Measurements from ENCODE around the gene TAB2.

TAB2 gene

DNA sequence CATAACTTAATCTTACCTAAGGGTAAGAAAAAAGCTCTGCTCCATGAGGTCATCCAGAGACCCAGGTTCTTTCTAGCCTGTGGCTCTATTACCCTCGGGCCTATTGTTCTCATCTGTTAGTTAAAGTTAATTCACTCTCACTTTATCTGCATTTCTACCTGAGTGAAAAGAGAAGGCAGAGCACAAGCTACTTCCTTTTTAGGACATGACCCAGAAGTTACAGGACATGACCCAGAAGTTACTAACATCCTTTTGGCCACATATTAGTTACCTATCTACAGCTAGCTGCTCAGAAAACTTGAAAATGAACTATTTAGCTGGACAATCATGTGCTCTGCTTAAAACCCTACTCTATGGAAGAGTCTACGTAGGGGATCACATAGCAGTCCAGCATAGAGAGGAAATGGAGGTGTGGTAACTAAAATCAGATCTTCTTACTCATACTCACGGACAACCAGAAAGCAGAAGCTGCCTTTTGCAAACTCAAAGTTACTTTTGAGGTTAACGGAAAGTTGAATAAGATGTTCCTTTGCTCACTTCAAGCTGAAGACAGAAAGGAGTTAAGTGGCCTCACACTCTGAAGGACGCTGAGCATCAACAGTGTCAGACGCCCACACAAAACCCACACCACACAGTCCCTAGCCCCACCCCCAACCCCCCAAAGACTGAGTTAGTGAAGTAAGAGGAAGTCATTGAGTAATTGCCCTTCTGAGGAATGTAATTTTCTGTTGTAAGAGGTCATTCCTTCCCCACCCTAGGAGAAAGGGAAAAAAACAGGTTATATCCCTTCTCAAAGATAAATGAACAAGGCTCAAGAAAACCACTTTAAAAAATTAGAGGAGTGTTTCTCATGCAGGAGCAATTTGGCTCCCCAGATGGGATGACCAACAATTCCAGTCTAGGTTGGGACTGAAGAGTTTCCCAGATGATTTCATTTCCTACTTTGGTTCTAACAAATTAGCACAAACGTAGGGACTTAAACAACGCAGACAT lies 45.9 kb upstream of the TAB2 start:
- Histone ChIP-seq H3K36me3 (ENCODE audit: control insufficient read depth in 1 of 2, insufficient read depth in 2 of 2, low read length in 2 of 2) (no peaks in the 10 kb centered on the region), H3K4me2 (ENCODE audit: low read length) (no peak overlapping the region), H2BK12ac (ENCODE audit: low read length) (no peak overlapping the region), H2AK5ac (ENCODE audit: low read length) (no peak overlapping the region), H3K9ac (ENCODE audit: low read length) (no peak overlapping the region), H3K4me1 (ENCODE audit: control insufficient read depth in 1 of 2, insufficient read depth in 2 of 2, low read length in 2 of 2) (no peaks in the 10 kb centered on the region), H3K4ac (ENCODE audit: low read depth, low read length) (no peak overlapping the region), H2AFZ (ENCODE audit: insufficient read depth, low read length, poor library complexity) (no peak overlapping the region), H2BK120ac (ENCODE audit: insufficient read depth, low read length, poor library complexity) (no peak overlapping the region), H4K12ac (ENCODE audit: low read depth, low read length) (no peak overlapping the region), H3K79me2 (ENCODE audit: control insufficient read depth, insufficient read depth, low read length, poor library complexity) (no peaks in the 10 kb centered on the region), H3K79me1 (ENCODE audit: low read length) (no peaks in the 10 kb centered on the region), H3K14ac (ENCODE audit: low read length) (no peak overlapping the region), H3K9me3 (ENCODE audit: insufficient read depth, low read depth, low read length) (no peaks in the 10 kb centered on the region), H2BK5ac (ENCODE audit: low read depth, low read length, poor library complexity) (no peak overlapping the region), H3K23ac (ENCODE audit: low read length) (no peak overlapping the region), H4K91ac (ENCODE audit: low read depth, low read length) (no peak overlapping the region), H3K18ac (ENCODE audit: low read length) (no peak overlapping the region), H3K4me3 (ENCODE audit: low read depth, low read length) (no peak overlapping the region), H3K27me3 (ENCODE audit: insufficient read depth, low read length) (no peaks in the 10 kb centered on the region), H4K8ac (ENCODE audit: low read depth, low read length) (no peak overlapping the region), H3K27ac (ENCODE audit: low read depth, low read length) (no peak overlapping the region)
- peak in 1 of 2 donors; percentile 18 for DNase-seq
- no CpG with 5 or more reads among the region's 8 CpGs for WGBS (ENCODE audit: extremely low coverage, insufficient coverage, insufficient read length)

DNA sequence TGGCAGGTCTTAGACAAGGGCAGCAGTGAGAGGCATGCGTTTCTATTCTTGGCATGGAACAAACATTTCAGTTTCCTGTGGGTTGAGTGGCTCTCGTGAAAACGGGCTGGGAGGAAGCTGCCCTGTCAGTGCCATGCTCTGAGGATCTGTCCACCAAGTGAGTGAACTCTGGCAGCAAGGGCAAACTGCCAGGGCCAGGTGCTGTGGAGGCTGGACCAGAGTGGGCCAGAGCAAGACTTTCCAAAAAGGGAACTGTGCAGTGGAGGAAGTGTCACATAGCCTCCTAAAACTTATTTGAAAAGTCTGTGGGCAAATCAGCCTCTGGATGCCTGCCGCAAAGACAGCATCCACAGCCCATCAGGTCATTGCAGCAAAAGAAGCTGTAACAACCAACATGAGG lies 44.2 kb upstream of the TAB2 start:
- no peaks in the 10 kb centered on the region for H3K9me3 ChIP-seq (ENCODE audit: insufficient read depth, low read depth, low read length)
- DNase-seq: no peak
- H3K23ac ChIP-seq (ENCODE audit: low read length): no peak overlapping the region
- no CpG with 5 or more reads among the region's 4 CpGs for WGBS (ENCODE audit: extremely low coverage, insufficient coverage, insufficient read length)
- no peaks in the 10 kb centered on the region for H3K36me3 ChIP-seq (ENCODE audit: control insufficient read depth in 1 of 2, insufficient read depth in 2 of 2, low read length in 2 of 2)
- H3K9ac ChIP-seq (ENCODE audit: low read length): no peak overlapping the region
- H3K79me1 ChIP-seq (ENCODE audit: low read length): no peaks in the 10 kb centered on the region
- H4K91ac ChIP-seq (ENCODE audit: low read depth, low read length): no peak overlapping the region
- H3K4me3 ChIP-seq (ENCODE audit: low read depth, low read length): no peak overlapping the region
- no peaks in the 10 kb centered on the region for H3K79me2 ChIP-seq (ENCODE audit: control insufficient read depth, insufficient read depth, low read length, poor library complexity)
- no peak overlapping the region for H3K14ac ChIP-seq (ENCODE audit: low read length)
- no peak overlapping the region for H4K12ac ChIP-seq (ENCODE audit: low read depth, low read length)
- H2AK5ac ChIP-seq (ENCODE audit: low read length): no peak overlapping the region
- no peak overlapping the region for H4K8ac ChIP-seq (ENCODE audit: low read depth, low read length)
- no peak overlapping the region for H3K4me2 ChIP-seq (ENCODE audit: low read length)
- H2BK120ac ChIP-seq (ENCODE audit: insufficient read depth, low read length, poor library complexity): no peak overlapping the region
- no peak overlapping the region for H2BK5ac ChIP-seq (ENCODE audit: low read depth, low read length, poor library complexity)
- no peak overlapping the region for H2BK12ac ChIP-seq (ENCODE audit: low read length)
- no peak overlapping the region for H3K27ac ChIP-seq (ENCODE audit: low read depth, low read length)
- H2AFZ ChIP-seq (ENCODE audit: insufficient read depth, low read length, poor library complexity): no peak overlapping the region
- no peaks in the 10 kb centered on the region for H3K27me3 ChIP-seq (ENCODE audit: insufficient read depth, low read length)
- H3K18ac ChIP-seq (ENCODE audit: low read length): no peak overlapping the region
- no peaks in the 10 kb centered on the region for H3K4me1 ChIP-seq (ENCODE audit: control insufficient read depth in 1 of 2, insufficient read depth in 2 of 2, low read length in 2 of 2)
- H3K4ac ChIP-seq (ENCODE audit: low read depth, low read length): no peak overlapping the region

DNA sequence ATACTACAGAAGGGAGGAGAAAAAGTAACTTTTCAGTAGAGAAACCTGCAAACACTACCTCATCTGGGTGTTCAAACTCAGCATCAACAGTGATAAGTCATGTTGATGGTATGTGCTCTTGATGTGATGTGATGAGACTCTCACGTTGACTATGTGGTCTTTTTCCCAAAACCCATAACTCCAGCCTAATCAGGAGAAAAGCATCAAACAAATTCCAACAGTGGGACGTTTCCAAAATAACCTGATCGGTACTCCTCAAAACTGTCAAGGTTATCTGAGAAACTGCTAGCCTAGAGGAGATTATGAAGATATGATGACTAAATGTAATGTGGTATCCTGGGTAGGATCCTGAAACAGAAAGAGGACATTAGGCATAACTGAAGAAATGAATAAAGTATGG lies 41.9 kb upstream of the TAB2 start:
- no CpG with 5 or more reads among the region's 3 CpGs for WGBS (ENCODE audit: extremely low coverage, insufficient coverage, insufficient read length)

GRCh38 chr6:149277621-149278020 lies 39.9 kb upstream of the TAB2 start:
- H3K4me2 ChIP-seq (ENCODE audit: low read length): no peak overlapping the region
- no peak overlapping the region for H3K4me3 ChIP-seq (ENCODE audit: low read depth, low read length)
- H3K27ac ChIP-seq (ENCODE audit: low read depth, low read length): no peak overlapping the region
- H4K12ac ChIP-seq (ENCODE audit: low read depth, low read length): no peak overlapping the region
- no peak overlapping the region for H2BK5ac ChIP-seq (ENCODE audit: low read depth, low read length, poor library complexity)
- H3K4me1 ChIP-seq (ENCODE audit: control insufficient read depth in 1 of 2, insufficient read depth in 2 of 2, low read length in 2 of 2): no peaks in the 10 kb centered on the region
- no peaks in the 10 kb centered on the region for H3K79me1 ChIP-seq (ENCODE audit: low read length)
- no peak overlapping the region for H3K23ac ChIP-seq (ENCODE audit: low read length)
- DNase-seq: no peak
- H4K8ac ChIP-seq (ENCODE audit: low read depth, low read length): no peak overlapping the region
- no peak overlapping the region for H2AFZ ChIP-seq (ENCODE audit: insufficient read depth, low read length, poor library complexity)
- H3K4ac ChIP-seq (ENCODE audit: low read depth, low read length): no peak overlapping the region
- H2BK120ac ChIP-seq (ENCODE audit: insufficient read depth, low read length, poor library complexity): no peak overlapping the region
- H3K79me2 ChIP-seq (ENCODE audit: control insufficient read depth, insufficient read depth, low read length, poor library complexity): no peaks in the 10 kb centered on the region
- H3K18ac ChIP-seq (ENCODE audit: low read length): no peak overlapping the region
- H2BK12ac ChIP-seq (ENCODE audit: low read length): no peak overlapping the region
- H4K91ac ChIP-seq (ENCODE audit: low read depth, low read length): no peak overlapping the region
- no peaks in the 10 kb centered on the region for H3K9me3 ChIP-seq (ENCODE audit: insufficient read depth, low read depth, low read length)
- no peaks in the 10 kb centered on the region for H3K36me3 ChIP-seq (ENCODE audit: control insufficient read depth in 1 of 2, insufficient read depth in 2 of 2, low read length in 2 of 2)
- no peak overlapping the region for H3K14ac ChIP-seq (ENCODE audit: low read length)
- H3K9ac ChIP-seq (ENCODE audit: low read length): no peak overlapping the region
- H3K27me3 ChIP-seq (ENCODE audit: insufficient read depth, low read length): no peaks in the 10 kb centered on the region
- no peak overlapping the region for H2AK5ac ChIP-seq (ENCODE audit: low read length)

More for the DNA sequence above, 41.9 kb upstream of the TAB2 start:
- no peaks in the 10 kb centered on the region for H3K36me3 ChIP-seq (ENCODE audit: control insufficient read depth in 1 of 2, insufficient read depth in 2 of 2, low read length in 2 of 2)
- H2BK5ac ChIP-seq (ENCODE audit: low read depth, low read length, poor library complexity): no peak overlapping the region
- H2BK12ac ChIP-seq (ENCODE audit: low read length): no peak overlapping the region
- no peak overlapping the region for H3K27ac ChIP-seq (ENCODE audit: low read depth, low read length)
- H3K79me1 ChIP-seq (ENCODE audit: low read length): no peaks in the 10 kb centered on the region
- no peak overlapping the region for H3K14ac ChIP-seq (ENCODE audit: low read length)
- no peak overlapping the region for H3K23ac ChIP-seq (ENCODE audit: low read length)
- H4K12ac ChIP-seq (ENCODE audit: low read depth, low read length): no peak overlapping the region
- H4K91ac ChIP-seq (ENCODE audit: low read depth, low read length): no peak overlapping the region
- no peak overlapping the region for H3K4me2 ChIP-seq (ENCODE audit: low read length)
- no peaks in the 10 kb centered on the region for H3K79me2 ChIP-seq (ENCODE audit: control insufficient read depth, insufficient read depth, low read length, poor library complexity)
- no peak overlapping the region for H2AFZ ChIP-seq (ENCODE audit: insufficient read depth, low read length, poor library complexity)
- H4K8ac ChIP-seq (ENCODE audit: low read depth, low read length): no peak overlapping the region
- H2AK5ac ChIP-seq (ENCODE audit: low read length): no peak overlapping the region
- no peaks in the 10 kb centered on the region for H3K4me1 ChIP-seq (ENCODE audit: control insufficient read depth in 1 of 2, insufficient read depth in 2 of 2, low read length in 2 of 2)
- H3K4me3 ChIP-seq (ENCODE audit: low read depth, low read length): no peak overlapping the region
- H3K9ac ChIP-seq (ENCODE audit: low read length): no peak overlapping the region
- no peak overlapping the region for H3K4ac ChIP-seq (ENCODE audit: low read depth, low read length)
- H2BK120ac ChIP-seq (ENCODE audit: insufficient read depth, low read length, poor library complexity): no peak overlapping the region
- peak; percentile 7 to 91 for DNase-seq
- H3K18ac ChIP-seq (ENCODE audit: low read length): no peak overlapping the region
- H3K9me3 ChIP-seq (ENCODE audit: insufficient read depth, low read depth, low read length): no peaks in the 10 kb centered on the region
- no peaks in the 10 kb centered on the region for H3K27me3 ChIP-seq (ENCODE audit: insufficient read depth, low read length)

All from trophoblast cell (in vitro differentiated cells and primary cell).